HAP-1 (cell line): ENCODE data around the gene PIP5K1C.
"Not testable (repeated sequence)": the region's sequence is repeated elsewhere in the genome, so short reads cannot be mapped to it uniquely, and the experiment has no call there.

ENCODE experiments used
- DNase-seq, 2 experiments: peaks; one replicate each; pipeline ENCODE4 v3.0.0-alpha.2; 2016 to 2020; ENCODE audit warnings: low spot score in 2 of 2
- H3K27me3 ChIP-seq: fragments of 250-450 bp; sonication (Bioruptor Pico); 2 replicates; pipeline ENCODE4 v1.5.1; 2020; ENCODE audit warnings: low read depth, mild to moderate bottlenecking, moderate library complexity
- H3K36me3 ChIP-seq: fragments of 250-450 bp; sonication (Bioruptor Pico); replicated peaks from 2 replicates; pipeline ENCODE4 v1.5.1; 2020; ENCODE audit warnings: mild to moderate bottlenecking
- H3K4me1 ChIP-seq: fragments of 250-450 bp; sonication (Bioruptor Pico); 2 replicates; pipeline ENCODE4 v1.5.1; 2020; ENCODE audit warnings: mild to moderate bottlenecking
- H3K4me3 ChIP-seq: fragments of 250-450 bp; sonication (Bioruptor Pico); 2 replicates; pipeline ENCODE4 v1.5.1; 2020; ENCODE audit warnings: mild to moderate bottlenecking, moderate library complexity
- H3K9me3 ChIP-seq: fragments of 250-450 bp; sonication (Bioruptor Pico); 2 replicates; pipeline ENCODE4 v1.5.1; 2020; ENCODE audit warnings: mild to moderate bottlenecking, moderate library complexity
- in situ Hi-C: fragments of 300-500 bp; cut with MboI; formaldehyde crosslinking; loops from 3 replicates; pipeline ENCODE4 v1.14.3; 2020; ENCODE audit warnings: low sequenced_read_pairs, inconsistent platforms, mixed read lengths

PIP5K1C gene

GRCh38 chr19:3641515-3642269 is 58.6 kb downstream of the PIP5K1C start:
- Histone ChIP-seq H3K36me3 (no peaks in the 10 kb centered on the region; the same call in 1 of the 2 replicates), H3K4me1 (no peaks in the 10 kb centered on the region), H3K4me3 (no peak overlapping the region), H3K27me3 (no peaks in the 10 kb centered on the region), H3K9me3 (no peaks in the 10 kb centered on the region)
- in situ Hi-C loops: no loop called here
- no peak for DNase-seq

GRCh38 chr19:3639479-3639878 is 60.8 kb downstream of the PIP5K1C start:
- Histone ChIP-seq H3K4me3 (no peak overlapping the region), H3K36me3 (no peaks in the 10 kb centered on the region; the same call in 1 of the 2 replicates), H3K9me3 (no peaks in the 10 kb centered on the region), H3K27me3 (no peaks in the 10 kb centered on the region), H3K4me1 (no peaks in the 10 kb centered on the region)
- in situ Hi-C loops: no loop called here
- no peak for DNase-seq

GRCh38 chr19:3638208-3639193 is 61.8 kb downstream of the PIP5K1C start:
- Histone ChIP-seq H3K36me3 (no peaks in the 10 kb centered on the region; the same call in 1 of the 2 replicates), H3K4me3 (no peak overlapping the region), H3K27me3 (no peaks in the 10 kb centered on the region), H3K9me3 (no peaks in the 10 kb centered on the region), H3K4me1 (no peaks in the 10 kb centered on the region)
- in situ Hi-C loops: no loop called here
- DNase-seq: no peak

- Histone ChIP-seq H3K36me3 (no peaks in the 10 kb centered on the region; the same call in 1 of the 2 replicates), H3K9me3 (no peaks in the 10 kb centered on the region), H3K27me3 (no peaks in the 10 kb centered on the region), H3K4me3 (no peak overlapping the region), H3K4me1 (no peaks in the 10 kb centered on the region)
- no peak for DNase-seq
- in situ Hi-C loops: no loop called here
These were observed 62.6 kb downstream of the PIP5K1C start for GRCh38 chr19:3637621-3638020.

GRCh38 chr19:3636962-3637361 is 63.3 kb downstream of the PIP5K1C start:
- Histone ChIP-seq H3K9me3 (no peaks in the 10 kb centered on the region), H3K4me3 (no peak overlapping the region), H3K27me3 (no peaks in the 10 kb centered on the region), H3K4me1 (no peaks in the 10 kb centered on the region), H3K36me3 (no peaks in the 10 kb centered on the region; the same call in 1 of the 2 replicates)
- no peak for DNase-seq
- in situ Hi-C loops: no loop called here

- DNase-seq: no peak
- Histone ChIP-seq H3K4me3 (no peak overlapping the region), H3K9me3 (no peaks in the 10 kb centered on the region), H3K27me3 (no peaks in the 10 kb centered on the region), H3K36me3 (no peaks in the 10 kb centered on the region; the same call in none of the 2 replicates), H3K4me1 (no peaks in the 10 kb centered on the region)
- in situ Hi-C loops: no loop called here
These were observed 63.8 kb downstream of the PIP5K1C start for GRCh38 chr19:3636506-3636905.

GRCh38 chr19:3634496-3635045 is 65.7 kb downstream of the PIP5K1C start:
- in situ Hi-C loops: no loop called here
- no peaks in the 10 kb centered on the region for H3K27me3 ChIP-seq
- H3K4me1 ChIP-seq: no peaks in the 10 kb centered on the region
- no peak for DNase-seq
- no peak overlapping the region for H3K4me3 ChIP-seq
- no peaks in the 10 kb centered on the region; the same call in none of the 2 replicates for H3K36me3 ChIP-seq
- H3K9me3 ChIP-seq: no peaks in the 10 kb centered on the region

GRCh38 chr19:3633559-3633988 is 66.7 kb downstream of the PIP5K1C start:
- H3K4me3 ChIP-seq: no peak overlapping the region
- H3K9me3 ChIP-seq: no peaks in the 10 kb centered on the region
- no peaks in the 10 kb centered on the region for H3K4me1 ChIP-seq
- H3K27me3 ChIP-seq: no peaks in the 10 kb centered on the region
- DNase-seq: no peak
- H3K36me3 ChIP-seq: no peaks in the 10 kb centered on the region; the same call in none of the 2 replicates
- in situ Hi-C loops: no loop called here

GRCh38 chr19:3632739-3633558 is 67.3 kb downstream of the PIP5K1C start:
- Histone ChIP-seq H3K4me3 (no peak overlapping the region), H3K9me3 (no peaks in the 10 kb centered on the region), H3K27me3 (no peaks in the 10 kb centered on the region), H3K36me3 (no peaks in the 10 kb centered on the region; the same call in 1 of the 2 replicates), H3K4me1 (no peaks in the 10 kb centered on the region)
- in situ Hi-C loops: no loop called here
- no peak for DNase-seq

- Histone ChIP-seq H3K27me3 (no peaks in the 10 kb centered on the region), H3K4me3 (no peak overlapping the region), H3K9me3 (no peaks in the 10 kb centered on the region), H3K4me1 (peaks cover 3% of the 10 kb centered on the region; the same call in 1 of the 2 replicates), H3K36me3 (no peaks in the 10 kb centered on the region; the same call in 1 of the 2 replicates)
- DNase-seq: no peak
- in situ Hi-C loops: no loop called here
These were observed 68.2 kb downstream of the PIP5K1C start for GRCh38 chr19:3632098-3632497.

- no peak for DNase-seq
- no peaks in the 10 kb centered on the region for H3K27me3 ChIP-seq
- no peaks in the 10 kb centered on the region for H3K9me3 ChIP-seq
- peaks cover 3% of the 10 kb centered on the region; the same call in 1 of the 2 replicates for H3K4me1 ChIP-seq
- in situ Hi-C loops: no loop called here
- no peak overlapping the region for H3K4me3 ChIP-seq
- H3K36me3 ChIP-seq: peaks cover 3% of the 10 kb centered on the region
These were observed 69.0 kb downstream of the PIP5K1C start for GRCh38 chr19:3631053-3631861.

GRCh38 chr19:3628766-3629165 is 71.5 kb downstream of the PIP5K1C start:
- H3K36me3 ChIP-seq, DNase-seq, H3K27me3 ChIP-seq, H3K4me1 ChIP-seq, in situ Hi-C loops, H3K9me3 ChIP-seq, H3K4me3 ChIP-seq: not testable (repeated sequence)
